NCI-H345 (cell line): Measurements from ENCODE around the gene SKI.

Experiments used
- DNase-seq: peaks from one replicate; lab custom pipeline; 2025; lab: John Stamatoyannopoulos, UW

SKI gene

GRCh38 chr1:2307972-2308371 is 79.9 kb downstream of the SKI start:
- no peak for DNase-seq

GRCh38 chr1:2308844-2309243 is 80.7 kb downstream of the SKI start:
- DNase-seq: no peak

- no peak for DNase-seq
Observed at GRCh38 chr1:2310332-2311183, 82.4 kb downstream of the SKI start.

- DNase-seq: peak; percentile 46
Observed at GRCh38 chr1:2311184-2312032, 83.3 kb downstream of the SKI start.

GRCh38 chr1:2312160-2312514 is 84.0 kb downstream of the SKI start:
- no peak for DNase-seq

GRCh38 chr1:2312515-2313301 is 84.6 kb downstream of the SKI start:
- DNase-seq: no peak

- no peak for DNase-seq
Observed at GRCh38 chr1:2313651-2314261, 85.6 kb downstream of the SKI start.

- DNase-seq: peak; percentile 30
Observed at GRCh38 chr1:2314273-2314802, 86.2 kb downstream of the SKI start.

- peak; percentile 24 for DNase-seq
Observed at GRCh38 chr1:2314803-2315673, 86.9 kb downstream of the SKI start.

- no peak for DNase-seq
Observed at GRCh38 chr1:2315674-2316450, 87.7 kb downstream of the SKI start.

GRCh38 chr1:2316451-2316961 is 88.4 kb downstream of the SKI start:
- DNase-seq: no peak

- DNase-seq: no peak
Observed at GRCh38 chr1:2317230-2318065, 89.3 kb downstream of the SKI start.

- DNase-seq: no peak
Observed at GRCh38 chr1:2318314-2319278, 90.5 kb downstream of the SKI start.

- DNase-seq: no peak
Observed at GRCh38 chr1:2319291-2319690, 91.2 kb downstream of the SKI start.

- DNase-seq: no peak
Observed at GRCh38 chr1:2320006-2320405, 91.9 kb downstream of the SKI start.

GRCh38 chr1:2320760-2321667 is 92.9 kb downstream of the SKI start:
- no peak for DNase-seq
